Astrocyte (in vitro differentiated cells and primary cell): ENCODE results near the gene TMED5.

ENCODE experiments used
- CTCF ChIP-seq: IDR thresholded peaks from 2 replicates; pipeline ENCODE4 v1.5.1; 2011; ENCODE audit warnings: low read depth, mild to moderate bottlenecking, inconsistent platforms, low read length, moderate library complexity; ENCODE audit not compliant: insufficient read depth
- EZH2 ChIP-seq: IDR thresholded peaks from 2 replicates; pipeline ENCODE4 v1.6.1; 2012; ENCODE audit warnings: mild to moderate bottlenecking, low read length, inconsistent platforms; ENCODE audit not compliant: insufficient read depth

GRCh38 chr1:93111065-93111464, 69.1 kb downstream of the TMED5 start:
- no peak for TF ChIP-seq EZH2
- TF ChIP-seq CTCF = no peak
